Right hindlimb (tissue), 1 donor: ENCODE results near the gene ANKRD34A.
"Not testable (repeated sequence)": the region's sequence is repeated elsewhere in the genome, so short reads cannot be mapped to it uniquely, and the experiment has no call there.

Source experiments
- DNase-seq: peaks from one replicate; pipeline ENCODE4 v3.0.0-alpha.2; 2018

ANKRD34A gene

DNA sequence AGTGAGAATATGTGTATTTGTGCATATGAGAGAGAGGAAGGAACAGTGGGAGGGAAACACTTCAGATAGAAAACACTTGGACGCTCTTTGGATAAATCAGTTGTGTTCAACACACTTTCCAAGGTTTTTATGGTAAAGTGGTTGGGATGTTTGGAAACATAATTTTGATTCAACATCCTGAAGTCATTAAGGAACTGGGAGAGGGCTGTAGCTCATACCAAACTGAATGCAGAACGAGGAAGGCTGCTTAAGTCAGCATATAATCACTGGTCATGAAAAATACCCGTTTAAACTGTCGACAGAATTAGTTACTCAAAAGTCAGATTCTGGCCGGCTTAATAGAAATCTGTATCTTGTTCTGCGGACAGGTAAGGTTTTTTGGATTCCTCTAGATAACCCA, 21.5 kb downstream of the ANKRD34A start:
- DNase-seq: no peak

DNA sequence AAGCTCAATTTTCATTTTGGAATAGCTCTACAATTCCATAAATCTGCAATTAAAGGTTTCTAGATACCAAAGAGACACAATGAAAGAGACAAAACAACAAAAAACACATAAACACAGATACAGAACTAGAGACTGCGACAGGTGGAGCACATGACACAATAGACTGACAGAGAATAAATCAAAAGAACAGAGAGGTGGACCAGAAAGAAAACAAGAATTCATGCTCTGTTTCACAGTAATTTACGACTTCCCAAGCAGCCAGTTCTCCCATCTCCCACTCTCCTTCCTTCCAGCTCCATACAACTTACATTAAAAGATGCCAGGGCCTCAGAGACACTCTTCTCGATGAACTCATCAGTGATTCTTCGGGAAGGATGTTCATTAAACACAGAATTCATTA, 22.0 kb downstream of the ANKRD34A start:
- DNase-seq: no peak

DNA sequence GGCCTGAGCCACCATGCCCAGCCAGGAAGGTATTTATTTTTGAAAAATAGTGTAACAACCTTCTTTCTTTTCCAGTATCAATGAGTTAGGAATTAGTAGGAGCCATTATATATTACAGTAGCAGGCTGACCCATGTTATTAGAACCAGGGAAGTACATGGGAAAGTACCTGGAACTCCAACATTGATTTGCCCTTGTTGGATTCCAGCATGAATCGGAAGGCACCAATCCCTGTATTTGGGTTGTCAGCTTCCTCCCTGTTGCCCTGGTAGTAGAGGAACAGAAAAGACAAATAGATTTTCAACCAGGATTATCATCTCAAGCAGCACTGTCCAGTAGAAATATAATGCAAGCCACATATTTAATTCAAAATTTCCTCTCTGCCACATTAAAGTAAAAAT, 26.9 kb downstream of the ANKRD34A start:
- no peak for DNase-seq

DNA sequence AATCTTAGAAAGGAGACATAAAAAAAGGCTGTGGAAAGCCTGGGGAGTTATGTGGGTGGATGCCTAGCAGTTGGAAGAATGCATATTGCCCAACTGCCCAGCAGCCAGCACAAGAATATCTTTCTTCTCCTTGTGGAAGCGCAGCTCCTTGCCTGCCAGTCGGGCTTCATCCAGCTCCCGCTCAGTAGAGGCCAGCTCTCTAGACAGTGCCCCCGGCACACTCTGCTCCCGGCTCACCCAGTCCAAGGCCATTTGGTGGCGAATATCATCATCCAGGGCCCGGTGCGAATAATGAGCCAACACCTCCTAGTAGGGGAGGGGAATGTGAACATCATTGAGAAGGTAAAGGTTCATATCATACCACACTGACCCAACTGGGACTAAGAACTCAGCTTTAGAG, 28.1 kb downstream of the ANKRD34A start:
- no peak for DNase-seq

DNA sequence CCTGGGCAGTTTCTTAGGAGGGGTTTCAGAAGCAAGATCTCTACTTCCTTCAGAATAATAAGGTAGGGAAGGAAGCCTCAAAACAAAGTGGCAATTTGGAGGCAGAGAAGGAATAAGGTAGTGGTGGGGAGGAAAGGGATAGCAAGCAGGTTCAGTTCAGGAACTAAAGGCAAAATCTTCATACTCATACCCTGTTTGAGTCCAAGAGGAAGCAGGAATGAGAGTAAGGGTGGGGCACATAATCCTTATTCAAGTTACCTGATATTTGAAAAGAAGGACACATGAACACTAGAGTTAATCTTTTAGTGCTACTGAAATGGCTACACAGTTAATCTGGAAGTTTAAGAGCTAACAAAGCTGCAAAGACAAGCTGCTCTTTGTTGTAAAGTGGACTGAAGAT, 28.7 kb downstream of the ANKRD34A start:
- no peak for DNase-seq

DNA sequence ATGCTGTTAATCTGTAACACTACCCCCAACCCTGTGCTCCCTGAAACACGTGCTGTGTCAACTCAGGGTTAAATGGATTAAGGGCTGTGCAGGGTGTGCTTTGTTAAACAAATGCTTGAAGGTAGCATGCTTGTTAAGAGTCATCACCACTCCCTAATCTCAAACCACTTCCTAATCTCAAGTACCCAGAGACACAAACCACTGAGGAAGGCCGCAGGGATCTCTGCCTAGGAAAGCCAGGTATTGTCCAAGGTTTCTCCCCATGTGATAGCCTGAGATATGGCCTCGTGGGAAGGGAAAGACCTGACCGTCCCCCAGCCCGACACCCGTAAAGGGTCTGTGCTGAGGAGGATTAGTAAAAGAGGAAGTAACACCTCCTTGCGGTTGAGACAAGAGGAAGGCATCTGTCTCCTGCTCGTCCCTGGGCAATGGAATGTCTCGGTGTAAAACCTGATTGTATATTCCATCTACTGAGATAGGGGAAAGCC, 31.8 kb downstream of the ANKRD34A start:
- not testable (repeated sequence) for DNase-seq

DNA sequence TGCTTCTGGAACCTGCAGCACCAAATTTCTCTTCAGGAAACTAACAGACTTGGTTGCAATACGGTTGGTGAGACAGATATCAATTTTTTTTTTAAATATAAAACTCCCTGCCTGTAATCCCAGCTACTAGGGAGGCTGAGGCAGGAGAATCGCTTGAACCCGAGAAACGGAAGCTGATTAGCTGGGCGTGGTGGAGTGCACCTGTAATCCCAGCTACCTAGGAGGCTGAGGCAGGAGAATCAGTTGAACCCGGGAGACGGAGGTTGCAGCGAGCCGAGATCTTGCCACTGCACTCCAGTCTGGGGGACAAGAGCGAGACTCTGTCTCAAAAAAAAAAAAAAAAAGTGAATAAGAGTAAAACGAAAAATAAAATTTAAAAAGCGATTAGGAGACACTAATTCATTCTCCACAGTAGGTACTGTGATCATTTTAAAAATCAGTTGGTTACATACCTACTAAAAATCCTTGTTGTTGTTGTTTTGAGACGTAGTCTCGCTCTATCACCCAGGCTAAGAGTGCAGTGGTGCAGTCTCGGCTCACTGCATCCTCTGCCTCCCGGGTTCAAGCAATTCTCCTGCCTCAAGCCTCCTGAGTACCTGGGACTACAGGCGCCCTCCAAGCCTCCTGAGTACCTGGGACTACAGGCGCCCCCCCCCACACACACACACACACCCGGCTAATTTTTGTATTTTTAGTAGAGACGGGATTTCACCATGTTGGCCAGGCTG, 36.3 kb downstream of the ANKRD34A start:
- DNase-seq: no peak

GRCh38 chr1:145927063-145927886, 37.1 kb downstream of the ANKRD34A start, which contains the start of gene RBM8A:
TSS of gene RBM8A (minus strand) at chr1:145927484. CDS start at chr1:145927426, 58 bp downstream.
- peak; percentile 98 for DNase-seq

DNA sequence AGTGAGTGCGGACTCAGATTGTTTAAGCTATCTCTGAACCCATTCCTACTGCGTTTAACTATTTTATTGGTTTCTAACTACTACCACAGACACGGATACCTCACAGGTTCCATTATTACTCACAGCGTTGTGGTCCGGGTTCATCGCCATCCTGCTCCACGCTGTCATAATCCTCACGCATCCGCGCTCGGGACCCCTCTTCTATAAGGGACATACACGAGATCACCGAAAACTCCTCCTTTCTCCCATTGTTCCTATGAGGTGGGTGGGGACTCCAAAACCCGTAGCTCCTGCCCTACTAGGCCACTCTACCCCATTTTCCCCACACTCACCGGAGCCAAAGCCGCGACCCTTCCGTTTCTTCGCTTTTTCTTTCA, 37.7 kb downstream of the ANKRD34A start:
- no peak for DNase-seq

GRCh38 chr1:145922266-145922665, 42.1 kb downstream of the ANKRD34A start:
- DNase-seq: no peak

GRCh38 chr1:145920297-145920696, 44.1 kb downstream of the ANKRD34A start:
- not testable (repeated sequence) for DNase-seq

DNA sequence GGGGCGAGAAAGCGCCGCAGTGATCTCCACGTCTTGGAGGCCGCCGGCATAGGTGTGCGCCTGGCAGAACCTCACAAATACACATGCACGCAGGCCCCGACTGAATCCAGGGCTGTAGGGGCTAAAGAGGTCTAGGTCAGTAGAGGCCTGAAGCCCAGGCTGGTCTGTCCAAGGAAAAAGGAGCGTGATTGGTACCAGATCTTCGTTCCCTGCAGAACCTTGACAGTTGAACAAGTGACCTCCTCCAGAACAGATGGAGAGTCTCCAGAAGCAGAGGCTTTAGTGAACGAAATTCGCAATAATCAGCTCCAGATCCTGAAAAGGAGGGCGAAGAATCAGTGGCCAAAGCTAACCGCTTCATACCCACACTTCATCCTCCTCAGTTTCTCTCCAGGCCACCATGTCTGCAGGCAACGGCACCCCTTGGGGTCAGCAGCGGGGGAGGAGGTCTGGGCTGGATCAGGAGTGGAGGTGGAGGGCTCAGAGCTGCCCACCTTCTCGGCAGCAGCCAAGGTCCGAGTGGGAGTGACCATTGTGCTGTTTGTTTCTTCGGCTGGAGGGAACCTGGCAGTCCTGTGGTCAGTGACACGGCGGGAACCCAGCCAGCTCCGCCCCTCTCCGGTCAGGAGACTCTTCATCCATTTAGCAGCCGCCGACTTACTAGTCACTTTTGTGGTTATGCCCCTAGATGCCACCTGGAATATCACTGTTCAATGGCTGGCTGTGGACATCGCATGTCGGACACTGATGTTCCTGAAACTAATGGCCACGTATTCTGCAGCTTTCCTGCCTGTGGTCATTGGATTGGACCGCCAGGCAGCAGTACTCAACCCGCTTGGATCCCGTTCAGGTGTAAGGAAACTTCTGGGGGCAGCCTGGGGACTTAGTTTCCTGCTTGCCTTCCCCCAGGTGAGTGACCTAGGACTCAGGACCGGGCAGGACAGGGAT, 45.1 kb downstream of the ANKRD34A start:
- peak; percentile 63 for DNase-seq

DNA sequence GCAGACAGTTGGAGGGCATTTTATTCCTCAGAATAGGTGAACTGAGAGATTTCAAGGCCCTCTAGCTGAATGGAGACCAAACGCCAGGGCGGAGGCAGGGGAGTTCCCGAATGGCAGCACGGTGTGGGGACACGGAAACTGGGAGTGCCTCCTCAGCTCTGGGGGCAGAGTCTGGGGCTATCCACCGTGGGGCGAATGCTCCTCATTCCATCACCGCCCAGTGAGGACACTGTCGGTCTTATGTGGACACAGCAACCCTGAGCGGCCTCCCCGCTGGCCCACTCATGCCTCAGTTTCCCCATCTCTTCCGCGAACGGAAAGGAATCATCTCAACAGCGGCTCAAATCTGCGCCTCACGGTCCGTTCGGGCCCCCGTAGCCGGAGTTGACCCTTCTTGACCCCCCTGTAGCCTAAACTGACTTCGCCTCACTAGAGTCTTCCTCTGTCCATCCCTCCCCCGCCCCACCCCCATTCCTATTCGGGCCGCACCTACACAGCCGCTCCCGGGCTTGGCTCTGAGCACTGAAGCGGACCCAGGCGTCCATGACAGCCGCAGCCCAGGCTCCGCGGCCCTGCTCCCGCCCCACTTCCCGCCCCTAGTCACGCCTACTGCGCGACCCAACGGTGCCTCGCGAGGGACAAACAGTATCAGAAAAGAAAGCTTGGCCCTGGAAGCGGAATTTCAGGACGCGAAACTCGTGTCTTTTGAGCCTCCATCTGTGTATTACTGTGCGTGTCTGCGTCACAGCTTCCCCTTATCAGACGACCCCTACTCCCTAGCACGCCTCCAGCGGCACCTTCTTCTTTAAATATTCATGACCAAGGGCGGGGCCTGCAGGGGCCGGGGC, 46.0 kb downstream of the ANKRD34A start, which contains the start of gene PEX11B:
PEX11B (minus strand) TSS at position 574 of the 848 bp plus-strand sequence; CDS start at position 545, 29 bp downstream.
- peak; percentile 91 for DNase-seq

DNA sequence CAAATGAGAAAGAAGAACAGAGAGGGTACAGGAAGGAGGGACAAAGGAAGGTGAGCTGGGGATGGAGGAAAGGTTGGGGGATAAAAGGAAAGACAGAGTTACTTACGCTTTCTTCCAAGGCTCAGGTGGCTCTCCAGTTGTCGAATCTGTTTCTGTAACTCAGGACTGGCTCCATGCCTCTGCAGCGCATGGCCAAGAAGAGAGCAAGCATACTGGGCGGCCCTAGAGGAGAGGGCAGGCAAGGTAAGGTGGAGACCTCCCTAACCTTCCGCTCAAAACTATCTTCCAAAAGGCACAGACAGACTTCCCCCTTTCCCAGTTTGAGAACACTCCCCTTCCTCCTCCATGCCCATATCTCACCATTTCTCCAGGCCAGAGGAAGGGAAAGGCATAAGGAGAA, 46.8 kb downstream of the ANKRD34A start:
- no peak for DNase-seq

DNA sequence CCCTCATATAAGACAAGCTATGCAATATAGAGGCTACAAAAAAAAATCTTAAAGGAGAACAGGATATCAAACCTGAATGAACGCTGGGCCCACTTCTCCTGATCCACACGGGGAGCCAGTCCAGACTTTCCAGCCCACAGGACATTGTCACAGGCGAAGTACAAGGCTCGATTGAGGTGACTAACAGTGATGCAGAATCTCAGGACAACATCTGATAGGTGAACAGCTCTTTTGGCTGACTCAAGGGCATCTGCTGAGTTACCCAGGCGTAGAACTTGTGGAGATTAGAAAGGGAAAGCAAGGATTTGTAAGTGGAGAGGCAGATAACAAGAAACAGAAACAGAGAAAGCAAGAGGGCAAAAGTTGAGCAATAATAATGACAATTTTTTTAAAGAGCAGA, 47.6 kb downstream of the ANKRD34A start:
- no peak for DNase-seq

DNA sequence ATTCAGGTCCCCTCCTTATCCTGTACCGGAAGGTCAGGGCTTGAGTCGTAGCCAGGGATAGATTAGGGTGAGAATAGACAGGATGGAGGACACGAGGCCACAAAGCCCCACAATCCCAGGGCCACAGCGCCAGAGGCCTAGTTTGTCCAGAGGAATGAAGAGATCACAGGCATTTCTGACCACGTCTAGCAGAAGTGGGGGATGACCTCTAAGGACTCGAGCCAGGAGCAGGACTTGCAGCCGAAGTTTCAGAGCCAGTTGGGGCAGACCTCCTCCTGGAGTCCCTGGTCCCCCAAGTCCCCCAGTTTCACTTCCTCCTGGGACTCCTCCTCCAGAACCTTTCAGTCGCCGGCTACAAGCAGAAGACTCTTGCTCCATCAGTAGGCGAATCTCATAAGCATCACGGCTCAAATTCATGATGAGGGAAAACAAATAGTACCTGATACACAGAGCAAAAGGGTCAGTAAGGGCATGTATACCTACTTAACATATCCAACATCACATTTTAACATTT, 52.2 kb downstream of the ANKRD34A start:
- no peak for DNase-seq
